ENCODE measurements around the gene SOX1.

Gene SOX1

DNA sequence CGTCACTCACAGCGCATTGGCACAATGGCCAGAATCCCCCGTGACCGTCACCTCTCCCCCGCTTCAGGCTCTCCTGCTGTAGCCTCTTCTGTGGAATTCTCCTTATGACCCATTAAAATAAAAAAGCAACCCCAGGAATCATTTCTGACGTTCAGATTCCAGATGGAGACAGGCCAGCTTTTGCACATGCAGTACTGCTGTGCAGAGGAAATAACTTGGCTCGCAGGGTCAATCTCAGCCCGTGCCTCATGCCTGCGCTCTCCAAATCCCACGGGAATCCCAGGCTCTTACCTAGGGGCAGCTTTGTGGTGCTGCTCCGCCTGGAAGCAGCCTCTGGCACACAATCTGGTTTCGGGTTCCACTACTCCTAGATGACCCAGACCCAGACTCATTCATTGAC lies 32.7 kb upstream of the SOX1 start:
- no peaks in the 10 kb centered on the region for H3K36me3 ChIP-seq
- H3K9me3 ChIP-seq = no peaks in the 10 kb centered on the region
- no peak for DNase-seq
- TF ChIP-seq, protein P1, sequence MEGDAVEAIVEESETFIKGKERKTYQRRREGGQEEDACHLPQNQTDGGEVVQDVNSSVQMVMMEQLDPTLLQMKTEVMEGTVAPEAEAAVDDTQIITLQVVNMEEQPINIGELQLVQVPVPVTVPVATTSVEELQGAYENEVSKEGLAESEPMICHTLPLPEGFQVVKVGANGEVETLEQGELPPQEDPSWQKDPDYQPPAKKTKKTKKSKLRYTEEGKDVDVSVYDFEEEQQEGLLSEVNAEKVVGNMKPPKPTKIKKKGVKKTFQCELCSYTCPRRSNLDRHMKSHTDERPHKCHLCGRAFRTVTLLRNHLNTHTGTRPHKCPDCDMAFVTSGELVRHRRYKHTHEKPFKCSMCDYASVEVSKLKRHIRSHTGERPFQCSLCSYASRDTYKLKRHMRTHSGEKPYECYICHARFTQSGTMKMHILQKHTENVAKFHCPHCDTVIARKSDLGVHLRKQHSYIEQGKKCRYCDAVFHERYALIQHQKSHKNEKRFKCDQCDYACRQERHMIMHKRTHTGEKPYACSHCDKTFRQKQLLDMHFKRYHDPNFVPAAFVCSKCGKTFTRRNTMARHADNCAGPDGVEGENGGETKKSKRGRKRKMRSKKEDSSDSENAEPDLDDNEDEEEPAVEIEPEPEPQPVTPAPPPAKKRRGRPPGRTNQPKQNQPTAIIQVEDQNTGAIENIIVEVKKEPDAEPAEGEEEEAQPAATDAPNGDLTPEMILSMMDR (IDR thresholded peaks at IDR 0.05; ENCODE audit: low read depth, low read length) = no peak
- no peaks in the 10 kb centered on the region for H3K4me1 ChIP-seq
- H3K27me3 ChIP-seq = peaks cover 63% of the 10 kb centered on the region
- H3K4me3 ChIP-seq (ENCODE audit: low read depth, low read length) = no peak overlapping the region

DNA sequence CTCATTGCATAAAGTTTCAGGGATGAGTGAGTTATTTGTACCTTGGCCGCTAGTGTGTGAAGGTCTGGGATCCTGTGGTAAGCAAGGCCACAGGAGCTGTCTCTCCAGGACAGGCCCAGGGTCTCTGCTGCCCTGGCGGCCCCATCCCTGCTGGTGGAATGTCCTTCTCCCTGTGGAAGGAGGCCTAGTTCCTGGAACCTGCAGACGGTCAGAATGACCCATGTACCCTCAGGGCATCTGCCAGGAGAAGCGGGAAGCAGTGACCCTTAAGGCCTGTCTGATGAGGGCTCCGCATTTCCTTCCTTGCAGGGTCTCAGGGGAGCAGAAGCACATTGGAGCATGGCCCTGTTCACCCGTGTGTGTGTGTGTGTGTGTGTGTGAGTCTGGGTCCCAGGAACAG lies 32.1 kb upstream of the SOX1 start:
- TF ChIP-seq, protein P1 (IDR thresholded peaks at IDR 0.05; ENCODE audit: low read depth, low read length) = no peak
- H3K36me3 ChIP-seq = no peaks in the 10 kb centered on the region
- H3K9me3 ChIP-seq = no peaks in the 10 kb centered on the region
- no peaks in the 10 kb centered on the region for H3K4me1 ChIP-seq
- DNase-seq = no peak
- H3K27me3 ChIP-seq = peaks cover 61% of the 10 kb centered on the region
- no peak overlapping the region for H3K4me3 ChIP-seq (ENCODE audit: low read depth, low read length)

DNA sequence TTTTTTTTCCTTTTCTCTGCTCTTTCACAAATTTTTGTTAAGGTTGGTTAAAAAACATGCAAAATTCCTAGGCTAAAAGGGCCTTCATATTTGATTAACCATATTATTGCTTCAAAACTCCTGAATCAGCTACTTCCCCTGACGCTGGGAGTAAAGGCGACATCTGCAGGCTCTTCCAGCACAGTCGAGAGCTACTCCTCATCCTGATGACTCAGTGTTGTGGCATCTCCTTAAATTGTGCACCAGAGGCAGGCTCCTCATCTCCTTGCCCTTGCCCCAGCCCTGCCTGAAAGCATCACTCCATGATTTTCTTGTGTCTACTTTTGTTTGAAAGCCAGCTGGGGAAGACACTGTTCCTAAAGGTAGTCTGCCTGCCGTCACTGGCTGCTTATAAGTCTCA lies 24.5 kb upstream of the SOX1 start:
- DNase-seq = no peak
- no peaks in the 10 kb centered on the region; the same call in 1 of the 2 replicates for H3K9me3 ChIP-seq
- H3K4me1 ChIP-seq = no peaks in the 10 kb centered on the region
- H3K4me3 ChIP-seq (ENCODE audit: low read depth, low read length) = no peak overlapping the region
- TF ChIP-seq, protein P1 (IDR thresholded peaks at IDR 0.05; ENCODE audit: low read depth, low read length) = no peak
- no peaks in the 10 kb centered on the region for H3K36me3 ChIP-seq
- peaks cover 26% of the 10 kb centered on the region for H3K27me3 ChIP-seq

DNA sequence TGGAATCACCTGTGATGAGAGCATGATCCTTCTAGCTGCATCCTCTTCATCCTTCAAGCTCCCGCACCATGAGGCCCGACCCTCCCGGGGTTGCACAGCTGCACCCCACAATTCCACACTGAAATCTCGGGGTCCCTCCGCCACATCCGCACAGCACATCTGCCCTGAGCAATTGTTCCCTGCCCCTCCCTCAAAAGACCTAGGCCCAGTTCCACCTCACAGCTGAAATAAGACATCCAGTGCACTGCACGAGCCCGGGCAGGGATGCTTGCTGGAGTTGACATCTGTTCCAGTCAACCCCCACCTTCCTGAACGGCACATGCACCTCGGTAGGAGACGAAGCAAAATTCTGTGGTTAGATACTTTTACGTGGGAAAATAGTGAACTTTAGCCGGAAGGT lies 14.7 kb upstream of the SOX1 start:
- TF ChIP-seq, protein P1 (IDR thresholded peaks at IDR 0.05; ENCODE audit: low read depth, low read length) = no peak
- no peaks in the 10 kb centered on the region for H3K4me1 ChIP-seq
- peaks cover 77% of the 10 kb centered on the region for H3K27me3 ChIP-seq
- no peaks in the 10 kb centered on the region for H3K36me3 ChIP-seq
- no peak overlapping the region for H3K4me3 ChIP-seq (ENCODE audit: low read depth, low read length)
- H3K9me3 ChIP-seq = no peaks in the 10 kb centered on the region
- no peak for DNase-seq

DNA sequence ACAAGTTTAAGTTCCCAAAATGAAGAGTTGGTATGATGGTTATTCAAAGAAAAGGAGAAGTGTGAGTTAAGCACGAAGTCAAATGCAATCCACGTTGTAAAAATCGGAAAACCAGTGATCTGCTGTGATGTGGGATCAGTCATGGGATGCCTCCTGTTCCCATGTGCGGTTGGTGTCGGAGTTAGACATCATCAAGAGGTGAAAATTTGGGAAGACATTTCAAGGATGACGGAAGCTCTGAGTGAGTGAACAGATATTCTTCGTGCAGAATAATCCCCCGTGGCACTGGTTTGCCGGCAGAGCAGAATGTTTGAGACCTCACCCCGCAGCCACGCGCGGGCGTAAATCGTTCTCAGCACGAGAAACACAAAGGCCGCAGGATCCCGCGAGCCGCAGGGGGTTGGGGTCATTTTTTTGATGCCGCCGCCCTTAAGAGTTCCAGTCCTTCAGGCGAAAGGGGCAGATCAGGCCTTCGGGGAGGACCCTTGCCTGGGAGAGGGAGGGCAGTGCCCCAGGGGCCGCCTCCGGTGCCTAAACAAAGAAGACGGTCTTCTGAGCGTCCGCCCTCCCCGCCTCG lies 13.7 kb upstream of the SOX1 start:
- H3K4me3 ChIP-seq (ENCODE audit: low read depth, low read length) = no peak overlapping the region
- DNase-seq = no peak
- no peaks in the 10 kb centered on the region for H3K9me3 ChIP-seq
- no peaks in the 10 kb centered on the region for H3K4me1 ChIP-seq
- H3K36me3 ChIP-seq = no peaks in the 10 kb centered on the region
- TF ChIP-seq, protein P1 (IDR thresholded peaks at IDR 0.05; ENCODE audit: low read depth, low read length) = no peak
- peaks cover 79% of the 10 kb centered on the region for H3K27me3 ChIP-seq

DNA sequence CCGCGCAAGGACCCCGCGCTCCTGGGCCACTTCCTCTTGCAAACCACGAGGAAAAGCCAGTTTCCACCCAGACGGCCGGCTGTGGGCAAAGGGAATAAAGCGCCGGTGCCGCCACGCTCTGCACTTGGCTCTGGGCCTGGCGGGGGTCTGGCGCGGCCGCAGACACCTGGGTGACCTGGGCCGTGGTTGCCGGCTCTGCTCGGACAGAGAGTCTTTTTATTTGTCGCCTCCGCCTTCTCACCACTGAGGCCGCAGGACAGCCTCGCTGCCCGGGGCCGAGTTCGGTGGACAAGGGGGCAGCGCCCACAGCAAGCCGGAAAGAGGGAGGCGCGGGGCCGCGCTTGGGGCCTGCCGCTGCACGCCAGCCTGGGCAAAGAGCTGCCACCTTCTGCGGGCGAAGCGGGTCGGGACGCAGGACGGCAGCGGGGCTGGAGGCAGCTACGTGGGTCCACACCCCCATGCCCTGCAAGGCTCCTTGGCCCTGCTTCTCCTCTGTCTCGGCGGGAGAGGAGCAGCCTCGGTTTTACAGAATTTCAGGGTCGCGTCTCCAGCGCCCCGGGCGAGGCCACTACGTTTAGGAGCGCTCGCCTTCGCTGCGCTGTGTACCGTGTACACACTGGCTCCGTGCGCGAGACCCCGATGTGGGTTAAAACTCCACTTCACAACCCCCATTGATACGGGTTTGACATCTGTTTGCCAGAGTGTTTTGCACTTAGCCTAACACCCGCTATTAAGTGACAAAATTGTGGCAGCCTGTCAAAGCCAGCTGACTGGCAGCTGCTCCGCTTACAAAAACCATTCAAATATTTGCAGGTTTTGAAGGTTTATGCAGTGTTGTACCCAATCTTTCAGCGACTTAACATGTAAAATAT lies 13.0 kb upstream of the SOX1 start:
- Histone ChIP-seq H3K9me3 (no peaks in the 10 kb centered on the region), H3K4me3 (ENCODE audit: low read depth, low read length) (no peak overlapping the region), H3K36me3 (no peaks in the 10 kb centered on the region), H3K27me3 (peaks cover 81% of the 10 kb centered on the region), H3K4me1 (no peaks in the 10 kb centered on the region)
- TF ChIP-seq, protein P1 (IDR thresholded peaks at IDR 0.05; ENCODE audit: low read depth, low read length) = no peak
- no peak for DNase-seq
